ENCODE measurements around the gene GCDH. TPM values are rescaled to one million over a fixed set of nuclear protein-coding genes. Genes with fewer than 3 reads are reported as not detected.
"Not testable (repeated sequence)": the region's sequence is repeated elsewhere in the genome, so short reads cannot be mapped to it uniquely, and the experiment has no call there.

GCDH gene
- total RNA-seq, 2 experiments from 2014 or later: 23.3 to 25.1 TPM

DNA sequence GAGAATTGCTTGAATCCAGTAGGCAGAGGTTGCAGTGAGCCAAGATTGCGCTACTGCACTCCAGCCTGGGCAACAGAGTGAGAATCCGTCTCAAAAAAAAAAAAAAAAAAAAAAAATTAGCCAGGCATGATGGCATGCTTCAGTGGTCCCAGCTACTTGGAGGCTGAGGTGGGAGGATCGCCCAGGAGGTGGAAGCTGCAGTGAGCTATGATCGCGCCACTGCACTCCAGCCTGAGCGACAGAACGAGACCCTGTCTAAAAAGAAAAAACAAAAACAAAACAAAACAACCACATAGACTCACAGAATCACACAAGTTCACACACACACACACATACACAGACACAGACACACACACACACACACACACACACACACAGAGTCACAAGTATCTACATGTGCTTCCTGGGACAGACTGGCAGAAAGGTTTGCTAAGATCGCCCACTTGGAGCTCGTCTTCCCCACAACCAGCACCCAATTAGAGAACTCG is 617 bp upstream of the GCDH start:
- H3K9me3 Mint-ChIP-seq; H3K36me3 Mint-ChIP-seq (ENCODE audit: low read depth); H3K27me3 Mint-ChIP-seq; DNase-seq: not testable (repeated sequence)
- Mint-ChIP-seq H3K4me1 (peaks cover 34% of the 10 kb centered on the region), H3K4me3 (peak overlapping the region; percentile 98), H3K27ac (peak overlapping the region; percentile 79)
- CTCF ChIA-PET: interaction anchor here (0.7 to 2.7 kb wide), 10 partner anchors 8 to 171 kb away, joined by 3 to 19 read pairs (median 6); partner anchors contain the start of genes CALR, DNASE2, FARSA and SYCE2
- POLR2A ChIA-PET: interaction anchor here (1.0 to 2.8 kb wide), 20 partner anchors 9 to 263 kb away, joined by 3 to 26 read pairs (median 6); partner anchors contain the start of genes CALR, DNASE2, FARSA and GADD45GIP1

GRCh38 chr19:12891553-12892021 is 627 bp downstream of the GCDH start:
- peaks cover 10% of the 10 kb centered on the region for H3K36me3 Mint-ChIP-seq (ENCODE audit: low read depth)
- no peak for DNase-seq
- H3K9me3 Mint-ChIP-seq: no peaks in the 10 kb centered on the region
- peaks cover 29% of the 10 kb centered on the region for H3K4me1 Mint-ChIP-seq
- peak overlapping the region; percentile 98 for H3K4me3 Mint-ChIP-seq
- ChIA-PET CTCF (interaction anchor here (0.8 to 2.7 kb wide), 5 partner anchors 9 to 170 kb away, joined by 3 to 19 read pairs (median 8); partner anchors contain the start of genes DNASE2 and FARSA), POLR2A (interaction anchor here (0.9 to 2.8 kb wide), 19 partner anchors 8 to 261 kb away, joined by 3 to 26 read pairs (median 7); partner anchors contain the start of genes CALR, DNASE2, FARSA and FBXW9)
- H3K27ac Mint-ChIP-seq: peak overlapping the region; percentile 79
- no peaks in the 10 kb centered on the region for H3K27me3 Mint-ChIP-seq

DNA sequence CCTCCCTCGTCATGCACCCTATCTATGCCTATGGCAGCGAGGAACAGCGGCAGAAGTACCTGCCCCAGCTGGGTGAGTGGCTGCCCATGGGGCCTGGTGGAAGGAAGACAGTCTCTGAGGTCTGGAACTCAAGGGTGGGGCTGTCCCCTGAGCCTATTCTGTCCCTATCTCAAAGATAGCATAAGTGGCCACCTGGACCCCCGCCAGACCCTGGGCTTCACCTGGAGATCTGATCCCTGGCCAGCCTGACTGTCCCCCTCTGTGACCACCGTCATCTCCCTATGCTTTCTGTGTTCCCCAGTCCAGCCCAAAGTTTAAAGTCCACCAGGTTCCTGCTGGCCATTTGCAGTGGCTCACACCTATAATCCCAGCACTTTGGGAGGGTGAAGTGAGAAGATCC is 2.6 kb downstream of the GCDH start:
- Mint-ChIP-seq H3K27ac (no peak overlapping the region), H3K36me3 (ENCODE audit: low read depth) (peaks cover 13% of the 10 kb centered on the region), H3K4me3 (peak overlapping the region; percentile 35), H3K4me1 (peaks cover 28% of the 10 kb centered on the region), H3K9me3 (no peaks in the 10 kb centered on the region), H3K27me3 (no peaks in the 10 kb centered on the region)
- ChIA-PET POLR2A (interaction anchor here (1.9 kb wide), 1 partner anchor 9 kb away, joined by 7 read pairs; no protein-coding TSS in a partner anchor), CTCF (no interaction called here)
- no peak for DNase-seq

DNA sequence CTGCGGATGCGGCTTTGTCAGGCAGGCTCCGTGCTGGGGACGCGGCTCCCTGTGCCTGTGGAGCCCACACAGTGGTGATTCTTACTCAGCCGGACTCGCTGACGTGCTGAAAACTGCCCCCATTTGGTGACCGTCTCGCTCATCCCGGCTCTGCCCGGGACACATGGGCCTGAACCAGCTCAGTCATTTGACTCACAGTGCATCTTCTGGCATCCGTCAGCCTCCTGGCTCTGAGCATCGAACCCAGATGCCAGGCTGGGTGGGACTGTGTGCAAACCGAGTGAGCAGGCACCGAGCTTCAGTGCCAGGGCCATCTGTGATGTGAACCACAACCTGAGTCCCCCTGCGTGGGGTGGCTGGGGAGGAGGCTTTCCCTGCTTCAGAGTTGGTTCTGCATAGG is 5.5 kb downstream of the GCDH start:
- ChIA-PET CTCF (interaction anchor here (0.6 kb wide), 1 partner anchor 540 kb away, joined by 5 read pairs; no protein-coding TSS in a partner anchor), POLR2A (interaction anchor here (1.1 kb wide), 1 partner anchor 18 kb away, joined by 3 read pairs; no protein-coding TSS in a partner anchor)
- no peak overlapping the region for H3K27ac Mint-ChIP-seq
- H3K4me3 Mint-ChIP-seq: no peak overlapping the region
- no peak for DNase-seq
- H3K4me1 Mint-ChIP-seq: peaks cover 14% of the 10 kb centered on the region
- no peaks in the 10 kb centered on the region for H3K27me3 Mint-ChIP-seq
- H3K9me3 Mint-ChIP-seq: no peaks in the 10 kb centered on the region
- peaks cover 10% of the 10 kb centered on the region for H3K36me3 Mint-ChIP-seq (ENCODE audit: low read depth)

- Mint-ChIP-seq H3K9me3 (no peaks in the 10 kb centered on the region), H3K4me1 (peaks cover 4% of the 10 kb centered on the region), H3K27ac (no peak overlapping the region), H3K36me3 (ENCODE audit: low read depth) (peaks cover 4% of the 10 kb centered on the region), H3K27me3 (no peaks in the 10 kb centered on the region), H3K4me3 (no peak overlapping the region)
- no peak for DNase-seq
- POLR2A ChIA-PET: interaction anchor here (1.2 to 2.1 kb wide), 3 partner anchors 9 to 14 kb away, joined by 4 to 11 read pairs (median 6); partner anchors contain the start of gene GCDH
- CTCF ChIA-PET: interaction anchor here (0.5 to 2.8 kb wide), 5 partner anchors 20 to 102 kb away, joined by 3 to 8 read pairs (median 4); no protein-coding TSS in a partner anchor
Measured at GRCh38 chr19:12899891-12900518, 9.0 kb downstream of the GCDH start.

GRCh38 chr19:12907166-12907565 is 16.2 kb downstream of the GCDH start:
- DNase-seq: no peak
- no peaks in the 10 kb centered on the region for H3K9me3 Mint-ChIP-seq
- no peaks in the 10 kb centered on the region for H3K36me3 Mint-ChIP-seq (ENCODE audit: low read depth)
- ChIA-PET POLR2A (interaction anchor here (1.7 kb wide), 1 partner anchor 12 kb away, joined by 11 read pairs; the partner anchor contains the start of gene SYCE2), CTCF (no interaction called here)
- H3K27ac Mint-ChIP-seq: no peak overlapping the region
- no peaks in the 10 kb centered on the region for H3K27me3 Mint-ChIP-seq
- H3K4me1 Mint-ChIP-seq: peaks cover 3% of the 10 kb centered on the region
- no peak overlapping the region for H3K4me3 Mint-ChIP-seq

DNA sequence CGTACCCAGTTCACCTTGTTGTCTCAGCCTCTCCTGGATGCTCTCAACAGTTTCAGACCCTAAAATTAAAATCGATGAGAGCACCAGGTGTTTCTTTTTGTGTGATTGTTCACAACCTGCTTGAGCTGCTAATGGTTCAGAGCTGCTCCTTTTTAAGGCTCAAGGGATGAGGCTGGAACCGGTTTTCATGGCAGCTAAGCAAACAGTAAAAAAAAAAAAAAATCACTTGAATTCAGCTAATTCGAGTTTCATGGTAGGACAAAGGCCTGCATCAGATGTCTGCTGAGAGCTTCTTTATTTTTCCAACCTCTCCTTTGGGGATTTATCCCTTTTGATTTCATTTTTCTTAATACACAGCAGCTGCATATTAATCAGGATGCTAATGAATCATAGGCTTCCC is 21.6 kb downstream of the GCDH start:
- H3K9me3 Mint-ChIP-seq: no peaks in the 10 kb centered on the region
- H3K36me3 Mint-ChIP-seq (ENCODE audit: low read depth): no peaks in the 10 kb centered on the region
- H3K27me3 Mint-ChIP-seq: no peaks in the 10 kb centered on the region
- H3K4me3 Mint-ChIP-seq: no peak overlapping the region
- POLR2A ChIA-PET: interaction anchor here (0.9 to 5.8 kb wide), 3 partner anchors 20 to 26 kb away, joined by 3 to 37 read pairs (median 16); partner anchors contain the start of genes CALR, FARSA and GCDH
- H3K27ac Mint-ChIP-seq: no peak overlapping the region
- CTCF ChIA-PET: interaction anchor here (1.0 to 1.5 kb wide), 3 partner anchors 15 to 152 kb away, joined by 3 read pairs; no protein-coding TSS in a partner anchor
- H3K4me1 Mint-ChIP-seq: peaks cover 30% of the 10 kb centered on the region
- DNase-seq: no peak

GRCh38 chr19:12913011-12913561 is 22.1 kb downstream of the GCDH start:
- POLR2A ChIA-PET: interaction anchor here (1.2 to 5.8 kb wide), 9 partner anchors 9 to 53 kb away, joined by 3 to 37 read pairs (median 6); partner anchors contain the start of genes CALR, FARSA, GADD45GIP1 and GCDH
- Mint-ChIP-seq H3K27ac (no peak overlapping the region), H3K9me3 (no peaks in the 10 kb centered on the region), H3K36me3 (ENCODE audit: low read depth) (no peaks in the 10 kb centered on the region), H3K4me1 (peaks cover 30% of the 10 kb centered on the region), H3K4me3 (no peak overlapping the region), H3K27me3 (no peaks in the 10 kb centered on the region)
- no peak for DNase-seq
- CTCF ChIA-PET: interaction anchor here (0.6 to 2.7 kb wide), 7 partner anchors 15 to 190 kb away, joined by 3 to 16 read pairs (median 3); partner anchors contain the start of gene GCDH

GRCh38 chr19:12913851-12914690 is 23.1 kb downstream of the GCDH start:
- CTCF ChIA-PET: interaction anchor here (0.6 to 2.7 kb wide), 5 partner anchors 14 to 191 kb away, joined by 3 to 16 read pairs (median 7); partner anchors contain the start of gene GCDH
- H3K27ac Mint-ChIP-seq: peak overlapping the region; percentile 95
- no peaks in the 10 kb centered on the region for H3K27me3 Mint-ChIP-seq
- DNase-seq: peak; percentile 73
- H3K4me3 Mint-ChIP-seq: peak overlapping the region; percentile 44
- peaks cover 36% of the 10 kb centered on the region for H3K4me1 Mint-ChIP-seq
- H3K36me3 Mint-ChIP-seq (ENCODE audit: low read depth): peaks cover 3% of the 10 kb centered on the region
- POLR2A ChIA-PET: interaction anchor here (0.7 to 5.8 kb wide), 13 partner anchors 10 to 191 kb away, joined by 3 to 37 read pairs (median 4); partner anchors contain the start of genes CALR, FARSA, GADD45GIP1 and GCDH
- no peaks in the 10 kb centered on the region for H3K9me3 Mint-ChIP-seq

- not testable (repeated sequence) for H3K27me3 Mint-ChIP-seq; DNase-seq; H3K9me3 Mint-ChIP-seq; H3K36me3 Mint-ChIP-seq (ENCODE audit: low read depth); H3K4me3 Mint-ChIP-seq
- Mint-ChIP-seq H3K27ac (peak overlapping the region; percentile 24), H3K4me1 (peaks cover 45% of the 10 kb centered on the region)
- POLR2A ChIA-PET: interaction anchor here (1.0 to 5.8 kb wide), 3 partner anchors 17 to 30 kb away, joined by 5 to 37 read pairs (median 8); partner anchors contain the start of genes CALR and FARSA
- CTCF ChIA-PET: interaction anchor here (2.7 kb wide), 1 partner anchor 31 kb away, joined by 16 read pairs; no protein-coding TSS in a partner anchor
Measured at GRCh38 chr19:12915860-12916259, 24.9 kb downstream of the GCDH start.

- ChIA-PET POLR2A (interaction anchor here (0.6 kb wide), 1 partner anchor 127 kb away, joined by 3 read pairs; the partner anchor contains the start of gene JUNB), CTCF (interaction anchor here (0.7 to 1.2 kb wide), 2 partner anchors 14 to 19 kb away, joined by 3 read pairs; no protein-coding TSS in a partner anchor)
- Mint-ChIP-seq H3K9me3 (no peaks in the 10 kb centered on the region), H3K4me1 (peaks cover 45% of the 10 kb centered on the region), H3K4me3 (peak overlapping the region; percentile 17), H3K27ac (peak overlapping the region; percentile 78), H3K36me3 (ENCODE audit: low read depth) (peaks cover 16% of the 10 kb centered on the region), H3K27me3 (no peaks in the 10 kb centered on the region)
- DNase-seq: no peak
Measured at GRCh38 chr19:12918253-12918652, 27.3 kb downstream of the GCDH start.

Data from activated CD4-positive, alpha-beta memory T cell treated with anti-CD3 and anti-CD28 coated beads, Interleukin-2, amount 10 ng/mL, durations not matched to agents 7 days and 5 days (primary cell).